HL-60 (cell line): ENCODE results near the gene DUSP12.

Experiments
- DNase-seq, 2 experiments: peaks; one replicate each; pipeline ENCODE4 v3.0.0-alpha.2; 2010 to 2020; ENCODE audit warnings: low read depth in 1 of 2, low spot score in 1 of 2
- H3K27ac ChIP-seq: fragments of 250-450 bp; sonication (Bioruptor Pico); replicated peaks from 2 replicates; pipeline ENCODE4 v1.5.1; 2020; ENCODE audit warnings: mild to moderate bottlenecking, moderate library complexity
- H3K27me3 ChIP-seq: fragments of 250-450 bp; sonication (Bioruptor Pico); 2 replicates; pipeline ENCODE4 v1.5.1; 2021; ENCODE audit warnings: mild to moderate bottlenecking, moderate library complexity; ENCODE audit not compliant: insufficient read depth, poor library complexity, severe bottlenecking
- H3K4me3 ChIP-seq: replicated peaks from 2 replicates; pipeline ENCODE4 v1.5.1; 2011; ENCODE audit warnings: mild to moderate bottlenecking, control low read depth, low read length; ENCODE audit not compliant: insufficient read depth
- CTCF ChIP-seq: IDR thresholded peaks from one replicate; pipeline ENCODE4 v1.5.1; 2011; ENCODE audit warnings: low read length, control low read depth, inconsistent platforms; ENCODE audit not compliant: insufficient read depth
- GABPA ChIP-seq: IDR thresholded peaks from 2 replicates; pipeline ENCODE4 v1.6.1; 2012; ENCODE audit warnings: low read depth
- POLR2AphosphoS5 ChIP-seq: IDR thresholded peaks from 2 replicates; pipeline ENCODE4 v1.6.1; 2012; ENCODE audit warnings: low read depth
- REST ChIP-seq: IDR thresholded peaks from 2 replicates; pipeline ENCODE4 v1.6.1; 2012; ENCODE audit warnings: low read depth; ENCODE audit not compliant: insufficient replicate concordance
- SPI1 ChIP-seq: IDR thresholded peaks from 2 replicates; pipeline ENCODE4 v1.6.1; 2012; ENCODE audit warnings: low read depth, mild to moderate bottlenecking, borderline replicate concordance

The DUSP12 gene

GRCh38 chr1:161706113-161706481 lies 43.5 kb upstream of the DUSP12 start:
- TF ChIP-seq REST = no peak
- TF ChIP-seq POLR2AphosphoS5 = no peak
- TF ChIP-seq CTCF = no peak
- no peak for TF ChIP-seq SPI1
- no peak for TF ChIP-seq GABPA
- no peak overlapping the region for H3K27ac ChIP-seq
- no peaks in the 10 kb centered on the region for H3K27me3 ChIP-seq
- DNase-seq = no peak
- no peak overlapping the region for H3K4me3 ChIP-seq

- no peak for TF ChIP-seq GABPA
- TF ChIP-seq SPI1 = no peak
- TF ChIP-seq POLR2AphosphoS5 = no peak
- no peak for TF ChIP-seq REST
- TF ChIP-seq CTCF = no peak
- no peak for DNase-seq
- no peaks in the 10 kb centered on the region for H3K27me3 ChIP-seq
- no peak within 1 kb of the TSS for H3K4me3 ChIP-seq
- no peak within 1 kb of the TSS for H3K27ac ChIP-seq
These were observed 42.9 kb upstream of the DUSP12 start, which contains the start of gene FCRLA for GRCh38 chr1:161706482-161707347. Gene FCRLA (plus strand): TSS chr1:161707229. CDS start chr1:161707265, 36 bp downstream.

GRCh38 chr1:161707503-161707902 lies 42.1 kb upstream of the DUSP12 start:
- no peak for TF ChIP-seq CTCF
- no peak for TF ChIP-seq GABPA
- Histone ChIP-seq H3K27me3 (no peaks in the 10 kb centered on the region), H3K4me3 (no peak overlapping the region), H3K27ac (no peak overlapping the region)
- no peak for DNase-seq

- no peak overlapping the region for H3K4me3 ChIP-seq
- no peak overlapping the region for H3K27ac ChIP-seq
- no peak for TF ChIP-seq GABPA
- no peak for TF ChIP-seq POLR2AphosphoS5
- TF ChIP-seq REST = no peak
- no peak for DNase-seq
- no peaks in the 10 kb centered on the region for H3K27me3 ChIP-seq
These were observed 40.2 kb upstream of the DUSP12 start for GRCh38 chr1:161709373-161709772.
